DND-41 (cell line): Measurements from ENCODE around the gene MKX.

Experiments used
- CTCF ChIP-seq: IDR thresholded peaks from 2 replicates; pipeline ENCODE4 v1.5.1; 2012; ENCODE audit warnings: borderline replicate concordance, low read length, moderate library complexity, mild to moderate bottlenecking; ENCODE audit not compliant: poor library complexity, severe bottlenecking; ENCODE audit errors: extremely low read depth
- EZH2 ChIP-seq: IDR thresholded peaks from 3 replicates; pipeline ENCODE4 v1.6.1; 2012; ENCODE audit warnings: borderline replicate concordance, low read depth, mild to moderate bottlenecking, moderate library complexity, low read length, inconsistent platforms; ENCODE audit not compliant: severe bottlenecking

GRCh38 chr10:27654284-27654683 lies 91.3 kb downstream of the MKX start:
- TF ChIP-seq CTCF (no peak), EZH2 (no peak)
